ENCODE results near the gene MANF.

Gene MANF

GRCh38 chr3:51390246-51391074 lies 5.4 kb downstream of the MANF start:
- DNase-seq: no peak

DNA sequence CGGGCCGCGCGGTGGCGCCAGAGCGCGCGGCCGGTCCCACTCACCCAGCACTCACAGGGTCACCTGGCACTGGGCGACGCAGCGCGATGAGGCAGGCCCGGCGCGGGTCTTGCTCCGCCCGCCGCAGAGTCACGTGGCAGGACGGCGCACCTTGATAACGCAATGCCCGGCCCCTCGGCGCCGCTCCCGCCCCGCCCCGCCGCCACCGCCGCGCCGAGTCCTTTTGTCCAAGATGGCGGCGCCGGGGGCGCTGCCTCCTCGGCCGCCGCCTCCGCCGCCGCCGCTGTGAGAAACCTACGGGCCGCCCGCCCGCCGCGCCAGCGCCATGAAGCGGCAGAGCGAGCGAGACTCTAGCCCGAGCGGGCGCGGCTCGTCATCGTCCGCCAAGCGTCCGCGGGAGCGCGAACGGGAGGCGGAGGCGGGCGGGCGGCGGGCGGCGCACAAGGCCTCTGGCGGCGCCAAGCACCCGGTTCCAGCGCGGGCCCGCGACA lies 6.0 kb downstream of the MANF start, which contains the start of gene RBM15B:
Gene RBM15B, plus strand, starts transcription at position 211 of the 491 bp plus-strand sequence. Its CDS starts 115 bp downstream, at position 326.
- peak; percentile 95 for DNase-seq

- DNase-seq: peak; percentile 41
Observed at GRCh38 chr3:51391566-51392354, 6.7 kb downstream of the MANF start.

GRCh38 chr3:51392355-51393133 lies 7.5 kb downstream of the MANF start:
- DNase-seq: no peak

DNA sequence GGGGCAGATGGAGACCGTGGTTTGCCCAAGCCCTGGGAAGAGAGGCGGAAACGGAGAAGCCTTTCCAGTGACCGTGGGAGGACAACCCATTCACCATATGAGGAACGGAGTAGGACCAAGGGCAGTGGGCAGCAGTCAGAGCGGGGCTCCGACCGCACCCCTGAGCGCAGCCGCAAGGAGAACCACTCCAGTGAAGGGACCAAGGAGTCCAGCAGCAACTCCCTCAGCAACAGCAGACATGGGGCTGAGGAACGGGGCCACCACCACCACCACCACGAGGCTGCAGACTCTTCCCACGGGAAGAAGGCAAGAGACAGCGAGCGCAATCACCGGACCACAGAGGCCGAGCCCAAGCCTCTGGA lies 8.0 kb downstream of the MANF start:
- no peak for DNase-seq

GRCh38 chr3:51393564-51393963 lies 8.5 kb downstream of the MANF start:
- no peak for DNase-seq

DNA sequence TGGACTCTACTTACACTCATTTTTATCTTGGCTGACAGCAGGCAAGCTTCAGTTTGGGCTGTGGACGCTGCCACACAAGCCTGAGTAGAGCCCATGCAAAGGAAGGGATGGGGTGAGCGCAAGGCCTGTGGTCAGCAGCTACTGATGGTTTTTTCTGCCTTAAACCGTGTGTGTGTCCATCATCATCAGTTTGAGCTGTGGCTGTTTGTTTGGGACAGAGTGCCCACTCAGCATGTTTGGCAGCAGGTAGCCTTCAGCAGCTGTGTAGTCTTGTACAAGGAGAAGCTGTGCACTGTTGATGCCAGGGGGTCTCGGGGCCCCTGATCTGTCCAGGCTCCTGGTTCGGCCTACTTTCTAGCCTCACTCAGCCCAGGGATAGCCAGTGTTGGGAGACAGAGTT lies 9.4 kb downstream of the MANF start:
- no peak for DNase-seq

GRCh38 chr3:51395493-51396213 lies 10.6 kb downstream of the MANF start:
- no peak for DNase-seq

DNA sequence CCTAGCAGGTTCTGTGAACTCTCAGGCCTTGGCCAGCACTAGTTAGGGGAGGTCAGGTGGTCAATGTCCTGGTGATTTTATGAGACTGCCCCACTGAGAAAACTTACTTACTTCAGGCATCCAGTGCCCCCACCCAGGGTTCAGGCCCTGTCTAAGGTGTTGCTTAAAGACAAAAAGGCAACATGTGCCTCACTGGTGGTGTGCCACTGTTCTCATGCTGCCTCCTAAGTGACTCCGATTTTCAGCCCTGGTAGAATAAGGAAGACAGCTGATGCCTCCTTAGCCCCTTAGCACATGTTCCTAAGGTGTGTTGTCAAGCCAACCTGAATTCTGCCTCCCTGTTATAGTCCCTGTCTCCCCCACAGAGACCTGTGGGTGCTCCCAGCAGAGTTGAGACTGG lies 11.3 kb downstream of the MANF start:
- DNase-seq: no peak

GRCh38 chr3:51397392-51397791 lies 12.3 kb downstream of the MANF start:
- DNase-seq: no peak

DNA sequence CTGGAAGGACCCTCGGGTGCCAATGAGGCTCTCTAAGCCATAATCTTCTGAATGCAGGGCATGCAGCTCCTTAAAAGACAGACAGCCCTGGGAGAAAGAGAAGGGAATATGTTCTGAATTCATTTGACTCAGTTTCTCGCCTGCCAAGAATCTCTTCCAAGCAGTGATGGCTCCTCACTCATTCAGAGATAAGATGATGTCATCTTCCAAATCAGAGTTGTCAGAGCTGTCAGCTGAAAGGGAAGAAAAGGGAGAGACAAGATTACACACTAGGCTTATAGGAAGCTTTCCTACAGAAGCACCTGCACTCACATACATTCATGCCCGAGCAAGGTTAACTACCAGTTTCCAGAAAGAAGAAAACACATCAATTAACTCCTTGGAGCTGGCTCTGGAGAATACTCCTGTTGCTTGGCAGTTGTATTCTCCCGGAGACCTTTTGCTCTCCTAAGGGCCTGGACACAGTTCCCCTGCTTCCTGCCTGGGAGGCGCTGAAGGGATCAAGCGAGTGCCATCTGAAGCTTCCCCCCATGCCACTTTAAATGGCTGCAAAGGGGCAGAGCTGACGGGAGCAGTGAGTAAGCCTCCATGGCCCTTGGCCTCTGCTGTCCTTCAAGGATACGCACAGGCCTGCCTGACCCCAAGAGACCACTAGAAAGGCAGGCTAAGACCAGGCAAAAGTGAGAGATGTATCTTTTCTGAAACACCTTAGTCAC lies 13.7 kb downstream of the MANF start:
- no peak for DNase-seq

GRCh38 chr3:51400166-51400565 lies 15.1 kb downstream of the MANF start:
- no peak for DNase-seq

- no peak for DNase-seq
Observed at GRCh38 chr3:51401735-51402134, 16.6 kb downstream of the MANF start.

DNA sequence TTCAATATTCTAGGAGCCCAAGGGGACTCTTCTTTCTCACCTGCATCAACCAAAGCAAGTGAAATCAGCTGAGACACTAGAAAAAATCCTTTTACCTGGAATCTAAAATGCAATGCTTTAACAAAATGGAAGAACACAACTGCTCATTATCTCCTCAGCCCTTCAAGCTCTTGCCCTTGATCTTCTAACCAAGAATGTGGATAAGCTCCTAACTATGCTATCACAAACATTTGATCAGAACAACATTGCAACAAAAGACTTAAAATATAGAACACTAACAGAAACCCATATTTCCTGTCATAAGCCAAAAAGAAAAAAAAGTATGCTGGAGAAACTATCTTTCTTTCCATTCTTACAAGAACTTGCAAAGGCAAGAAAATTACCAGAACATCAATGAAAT lies 18.6 kb downstream of the MANF start:
- DNase-seq: no peak

DNA sequence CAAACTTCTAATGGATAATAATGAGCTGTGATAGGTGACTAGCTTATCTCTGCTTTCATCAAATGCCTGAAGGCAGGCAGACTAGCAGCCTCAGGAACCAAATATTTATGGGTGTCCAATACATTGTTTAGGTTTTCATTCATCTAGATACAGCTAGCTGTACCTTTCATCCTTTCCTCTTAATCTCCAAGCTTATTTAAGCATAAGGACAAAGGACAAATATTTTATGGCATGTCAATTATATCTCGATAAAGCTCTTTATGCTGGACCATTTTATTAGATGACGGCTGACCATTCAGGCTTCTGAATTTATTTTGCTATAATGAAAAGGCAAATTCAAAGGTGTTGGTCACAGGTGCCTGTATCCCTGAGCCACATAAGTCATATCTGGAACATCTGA lies 22.9 kb downstream of the MANF start:
- DNase-seq: no peak

DNA sequence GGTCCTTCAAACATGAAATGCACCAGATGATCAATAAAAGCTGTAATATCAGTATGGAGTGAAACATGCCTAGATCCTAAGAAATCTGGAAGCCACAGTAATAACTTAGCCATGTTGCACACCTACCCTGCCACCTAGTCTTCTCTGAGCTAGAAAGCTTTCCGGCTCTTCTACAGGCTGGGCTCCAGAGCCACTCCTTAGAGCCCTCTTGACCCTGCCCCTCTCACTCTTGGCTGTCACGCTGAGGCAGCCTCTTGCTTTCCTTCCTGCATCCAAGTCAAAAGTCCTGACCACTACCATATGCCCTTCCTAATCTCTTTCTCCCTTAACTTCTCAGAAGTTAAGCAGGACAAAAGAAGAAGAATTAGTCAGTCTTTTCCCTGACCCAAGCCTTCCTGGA lies 23.7 kb downstream of the MANF start:
- no peak for DNase-seq

DNA sequence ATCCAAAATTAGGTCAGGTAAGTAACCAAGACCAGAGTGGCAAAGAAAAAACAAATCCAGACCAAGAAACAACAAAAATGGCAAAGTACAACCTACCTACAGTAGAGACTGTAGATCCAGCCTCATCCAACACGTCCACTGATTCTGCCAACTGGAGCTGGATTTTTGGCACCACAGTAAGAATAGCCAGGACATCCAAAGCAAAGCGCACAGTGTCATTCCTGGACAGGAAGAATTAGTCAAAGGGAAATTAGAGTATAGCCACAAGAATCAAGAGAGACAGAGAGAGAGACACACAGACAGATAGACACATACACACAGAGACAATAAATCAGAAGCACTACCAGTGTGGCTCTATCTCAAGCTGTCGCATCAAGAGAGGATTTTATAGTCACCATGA lies 37.1 kb downstream of the MANF start:
- DNase-seq: no peak

- DNase-seq: no peak
Observed at GRCh38 chr3:51426921-51427320, 41.8 kb downstream of the MANF start.

GRCh38 chr3:51429138-51429537 lies 44.0 kb downstream of the MANF start:
- DNase-seq: no peak

GRCh38 chr3:51434110-51434509 lies 49.0 kb downstream of the MANF start:
- no peak for DNase-seq

- peak; percentile 41 for DNase-seq
Observed at GRCh38 chr3:51434746-51435327, 49.7 kb downstream of the MANF start.
